Neutrophil (primary cell): ENCODE measurements around the gene TMC2.

Source experiments
- H3K27ac ChIP-seq: fragments of 200-600 bp; sonication (generic); 2 replicates; pipeline ENCODE4 v1.5.1; 2016; ENCODE audit warnings: mild to moderate bottlenecking, moderate library complexity
- H3K27me3 ChIP-seq: fragments of 200-600 bp; sonication (generic); 2 replicates; pipeline ENCODE4 v1.6.0; 2016; ENCODE audit warnings: mild to moderate bottlenecking
- H3K36me3 ChIP-seq: fragments of 200-600 bp; sonication (generic); 2 replicates; pipeline ENCODE4 v1.5.1; 2017
- H3K4me1 ChIP-seq, 2 experiments: fragments of 200-600 bp in 1 of 2; sonication (generic) in 1 of 2; 1 replicate in 1 of 2; 2 replicates in 1 of 2; pipeline versions ENCODE4 v1.5.1 to v1.6.1; 2013 to 2016; ENCODE audit warnings: low read depth in 1 of 2, low read length in 1 of 2, mild to moderate bottlenecking in 1 of 2, moderate library complexity in 1 of 2; ENCODE audit not compliant: control insufficient read depth in 1 of 2, insufficient read depth in 1 of 2
- H3K4me3 ChIP-seq, 2 experiments: fragments of 200-600 bp in 1 of 2; sonication (generic) in 1 of 2; 1 replicate in 1 of 2; 2 replicates in 1 of 2; pipeline ENCODE4 v1.5.1; 2013 to 2016; ENCODE audit warnings: low read depth in 1 of 2, low read length in 1 of 2, mild to moderate bottlenecking in 1 of 2, moderate library complexity in 1 of 2
- H3K9me3 ChIP-seq: fragments of 200-600 bp; sonication (generic); 2 replicates; pipeline ENCODE4 v1.5.1; 2016
- TF ChIP-seq, protein P1 (sequence below): fragments of 200-600 bp; sonication (generic); IDR thresholded peaks from 2 replicates; pipeline ENCODE4 v1.5.1; 2016; ENCODE audit warnings: antibody characterized with exemption

The TMC2 gene

DNA sequence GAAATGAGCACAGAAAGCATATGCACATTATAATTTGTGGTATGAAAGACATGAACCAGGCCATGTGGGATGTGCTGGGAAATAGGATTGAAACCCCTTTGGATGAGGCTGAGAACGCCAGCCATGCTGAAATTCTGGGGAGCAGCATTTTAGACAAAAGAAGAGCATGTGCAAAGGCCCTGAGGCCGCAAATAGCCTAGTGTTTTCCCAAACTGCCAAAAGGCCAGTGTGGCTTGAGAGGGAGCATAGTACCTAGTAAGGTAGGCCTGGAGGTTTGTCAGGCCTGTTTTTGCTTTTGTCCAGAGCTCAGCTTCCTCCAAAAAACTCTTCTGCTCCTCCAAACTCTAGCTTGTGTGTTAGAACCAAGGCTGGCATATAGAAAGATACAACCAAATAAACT is 58.7 kb downstream of the TMC2 start:
- H3K27me3 ChIP-seq, result peaks cover 59% of the 10 kb centered on the region
- H3K9me3 ChIP-seq, result no peaks in the 10 kb centered on the region
- TF ChIP-seq, protein P1, sequence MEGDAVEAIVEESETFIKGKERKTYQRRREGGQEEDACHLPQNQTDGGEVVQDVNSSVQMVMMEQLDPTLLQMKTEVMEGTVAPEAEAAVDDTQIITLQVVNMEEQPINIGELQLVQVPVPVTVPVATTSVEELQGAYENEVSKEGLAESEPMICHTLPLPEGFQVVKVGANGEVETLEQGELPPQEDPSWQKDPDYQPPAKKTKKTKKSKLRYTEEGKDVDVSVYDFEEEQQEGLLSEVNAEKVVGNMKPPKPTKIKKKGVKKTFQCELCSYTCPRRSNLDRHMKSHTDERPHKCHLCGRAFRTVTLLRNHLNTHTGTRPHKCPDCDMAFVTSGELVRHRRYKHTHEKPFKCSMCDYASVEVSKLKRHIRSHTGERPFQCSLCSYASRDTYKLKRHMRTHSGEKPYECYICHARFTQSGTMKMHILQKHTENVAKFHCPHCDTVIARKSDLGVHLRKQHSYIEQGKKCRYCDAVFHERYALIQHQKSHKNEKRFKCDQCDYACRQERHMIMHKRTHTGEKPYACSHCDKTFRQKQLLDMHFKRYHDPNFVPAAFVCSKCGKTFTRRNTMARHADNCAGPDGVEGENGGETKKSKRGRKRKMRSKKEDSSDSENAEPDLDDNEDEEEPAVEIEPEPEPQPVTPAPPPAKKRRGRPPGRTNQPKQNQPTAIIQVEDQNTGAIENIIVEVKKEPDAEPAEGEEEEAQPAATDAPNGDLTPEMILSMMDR, result no peak
- no peaks in the 10 kb centered on the region for H3K36me3 ChIP-seq
- no peaks in the 10 kb centered on the region for H3K4me1 ChIP-seq
- H3K4me3 ChIP-seq, result no peak overlapping the region
- H3K27ac ChIP-seq, result no peak overlapping the region

DNA sequence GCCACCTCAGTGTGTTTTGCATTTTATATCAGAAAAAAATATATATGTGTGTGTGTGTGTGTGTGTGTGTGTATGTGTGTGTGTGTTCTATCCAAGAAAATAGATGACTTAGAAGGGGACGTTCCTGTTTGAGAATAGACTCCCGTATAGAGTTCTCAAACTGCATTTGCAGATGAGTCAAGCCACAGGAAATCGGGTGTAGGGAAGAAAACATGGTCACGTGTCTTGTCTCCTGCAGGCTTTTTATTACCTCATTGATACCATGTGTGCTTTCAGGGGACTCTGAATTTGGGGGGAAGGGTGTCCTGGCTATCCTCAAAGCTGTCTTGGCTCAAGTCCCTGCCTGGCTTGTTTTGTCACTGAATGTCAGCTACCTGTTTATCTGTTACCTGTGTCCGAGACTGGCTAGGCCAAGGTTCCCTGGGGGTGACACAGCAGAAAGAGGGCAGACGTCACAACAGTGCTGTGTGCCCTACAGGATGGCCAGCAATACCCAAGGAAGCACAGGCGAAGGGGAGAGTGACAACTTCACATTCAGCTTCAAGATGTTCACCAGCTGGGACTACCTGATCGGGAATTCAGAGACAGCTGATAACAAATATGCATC is 60.4 kb downstream of the TMC2 start:
- no peaks in the 10 kb centered on the region for H3K36me3 ChIP-seq
- no peaks in the 10 kb centered on the region for H3K9me3 ChIP-seq
- no peak overlapping the region for H3K27ac ChIP-seq
- H3K4me3 ChIP-seq, result no peak overlapping the region
- TF ChIP-seq, protein P1, result no peak
- H3K27me3 ChIP-seq, result peaks cover 46% of the 10 kb centered on the region
- H3K4me1 ChIP-seq, result no peaks in the 10 kb centered on the region

DNA sequence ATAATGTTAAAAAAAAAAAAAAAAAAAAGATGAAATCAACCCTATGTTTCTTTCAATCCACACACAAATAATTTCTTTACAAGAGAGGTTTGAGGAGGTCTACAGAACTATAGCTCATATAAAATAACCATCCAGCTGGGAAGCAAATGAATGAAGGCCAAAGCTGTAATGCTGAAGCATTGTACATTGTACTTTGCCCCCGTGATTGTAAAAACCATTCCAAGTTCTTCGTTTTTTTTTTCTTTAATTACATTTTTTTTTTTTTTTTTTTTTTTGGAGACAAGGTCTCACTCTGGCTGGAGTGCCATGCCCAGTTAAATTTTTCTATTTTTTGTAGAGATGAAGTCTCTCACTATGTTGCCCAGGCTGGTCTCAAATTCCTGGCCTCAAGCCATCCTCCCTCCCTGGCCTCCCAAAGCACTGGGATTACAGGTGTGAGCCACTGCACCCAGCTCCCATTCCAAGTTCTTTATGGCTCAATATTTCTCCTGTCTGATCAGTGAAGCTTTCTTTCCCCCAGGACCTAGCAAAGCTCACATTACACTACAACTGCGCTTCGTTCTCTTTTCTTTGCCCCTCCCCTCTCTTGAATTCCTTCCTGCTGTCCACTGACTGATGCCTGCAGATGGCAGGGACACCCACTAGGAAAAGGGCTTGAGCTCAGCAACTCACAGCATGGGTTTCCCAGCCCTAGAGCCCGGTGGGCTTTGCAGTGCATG is 63.1 kb downstream of the TMC2 start:
- Histone ChIP-seq H3K4me1 (no peaks in the 10 kb centered on the region), H3K36me3 (no peaks in the 10 kb centered on the region), H3K27ac (no peak overlapping the region), H3K4me3 (no peak overlapping the region), H3K9me3 (no peaks in the 10 kb centered on the region), H3K27me3 (peaks cover 26% of the 10 kb centered on the region)
- TF ChIP-seq, protein P1, result no peak

DNA sequence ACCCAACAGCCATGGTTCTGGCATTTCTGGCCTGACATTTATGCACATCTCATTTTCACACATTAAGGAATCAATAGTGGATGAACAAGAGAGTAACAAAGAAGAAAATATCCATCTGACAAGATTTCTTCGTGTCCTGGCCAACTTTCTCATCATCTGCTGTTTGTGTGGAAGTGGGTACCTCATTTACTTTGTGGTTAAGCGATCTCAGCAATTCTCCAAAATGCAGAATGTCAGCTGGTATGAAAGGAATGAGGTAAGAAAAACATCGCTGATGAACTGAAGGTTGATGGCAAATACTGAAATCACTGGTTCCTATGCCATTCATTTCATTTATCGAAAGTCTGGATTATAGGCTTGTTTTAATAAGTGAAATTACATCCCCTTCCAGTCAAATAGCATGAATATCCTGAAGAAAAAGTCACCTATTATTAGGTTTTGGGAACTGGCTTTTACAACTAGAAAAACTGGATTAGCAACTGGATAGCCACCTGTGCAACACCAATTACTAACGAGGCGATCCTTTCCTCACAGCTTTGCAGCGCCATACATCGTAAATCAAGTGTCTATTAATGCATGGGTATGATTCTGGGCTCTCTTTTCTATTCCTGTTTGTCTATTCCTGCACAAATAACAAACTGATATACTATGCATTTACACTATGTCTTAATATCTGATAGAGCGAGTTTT is 65.8 kb downstream of the TMC2 start:
- H3K36me3 ChIP-seq, result no peaks in the 10 kb centered on the region

DNA sequence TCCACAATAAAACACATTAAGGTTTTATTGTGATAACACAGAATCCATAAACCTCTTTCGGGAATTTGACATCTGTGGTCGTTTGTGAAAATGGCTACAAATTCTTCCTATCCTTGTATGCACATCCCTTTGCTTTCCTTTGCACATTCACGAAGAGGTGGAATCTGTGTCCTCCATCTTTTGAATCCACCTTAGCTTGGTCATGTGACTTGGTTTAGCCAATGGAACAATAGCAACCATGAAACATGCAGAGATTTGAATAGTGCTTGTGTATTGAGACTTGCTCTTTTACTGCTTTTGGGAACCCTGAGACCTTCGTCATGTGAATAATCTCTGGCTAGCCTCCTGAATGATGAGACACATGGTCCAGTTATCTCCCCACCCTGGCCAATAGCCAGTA is 66.4 kb downstream of the TMC2 start:
- TF ChIP-seq, protein P1, result no peak
- Histone ChIP-seq H3K36me3 (no peaks in the 10 kb centered on the region), H3K27me3 (peaks cover 15% of the 10 kb centered on the region), H3K27ac (no peak overlapping the region), H3K4me1 (no peaks in the 10 kb centered on the region), H3K9me3 (no peaks in the 10 kb centered on the region), H3K4me3 (no peak overlapping the region)

More for the DNA sequence above, 65.8 kb downstream of the TMC2 start:
- no peaks in the 10 kb centered on the region for H3K4me1 ChIP-seq
- no peak overlapping the region for H3K27ac ChIP-seq
- no peaks in the 10 kb centered on the region for H3K9me3 ChIP-seq
- TF ChIP-seq, protein P1, result no peak
- peaks cover 20% of the 10 kb centered on the region for H3K27me3 ChIP-seq
- H3K4me3 ChIP-seq, result no peak overlapping the region
